ENCODE data around the gene PNLIPRP2. TPM values are rescaled to one million over a fixed set of nuclear protein-coding genes. Genes with fewer than 3 reads are reported as not detected.

Gene PNLIPRP2
- total and polyA plus RNA-seq, 8 donors, result not detected

GRCh38 chr10:116685807-116686206, 65.1 kb downstream of the PNLIPRP2 start:
- Histone ChIP-seq H3K27ac (no peak overlapping the region), H3K9me3 (no peaks in the 10 kb centered on the region), H3K27me3 (peaks cover 0 to 5% of the 10 kb centered on the region in 2 donors), H3K4me1 (peaks cover 0 to 5% of the 10 kb centered on the region in 2 donors), H3K36me3 (no peaks in the 10 kb centered on the region), H3K4me3 (no peak overlapping the region)
- ATAC-seq, result no peak
- no peak for DNase-seq
- intact Hi-C loops (cut with DNase I), result loop anchor here (10.0 kb wide), 2 partner anchors 99 to 489 kb away; no protein-coding TSS in a partner anchor
- no peak for TF ChIP-seq CTCF (IDR thresholded peaks at IDR 0.05)

GRCh38 chr10:116686632-116687031, 65.9 kb downstream of the PNLIPRP2 start:
- intact Hi-C loops (cut with DNase I), result loop anchor here (10.0 kb wide), 2 partner anchors 98 to 488 kb away; no protein-coding TSS in a partner anchor
- DNase-seq (no peak), ATAC-seq (no peak)
- no peak overlapping the region for H3K27ac ChIP-seq
- peaks cover 0 to 8% of the 10 kb centered on the region in 2 donors for H3K4me1 ChIP-seq
- peaks cover 0 to 5% of the 10 kb centered on the region in 2 donors for H3K27me3 ChIP-seq
- H3K9me3 ChIP-seq, result no peaks in the 10 kb centered on the region
- no peaks in the 10 kb centered on the region for H3K36me3 ChIP-seq
- no peak for TF ChIP-seq CTCF (IDR thresholded peaks at IDR 0.05)
- no peak overlapping the region for H3K4me3 ChIP-seq

- peaks cover 0 to 5% of the 10 kb centered on the region in 2 donors for H3K27me3 ChIP-seq
- intact Hi-C loops (cut with DNase I), result loop anchor here (10.0 kb wide), 2 partner anchors 97 to 487 kb away; no protein-coding TSS in a partner anchor
- no peak for ATAC-seq
- no peak for DNase-seq
- no peaks in the 10 kb centered on the region for H3K9me3 ChIP-seq
- H3K27ac ChIP-seq, result no peak overlapping the region
- peaks cover 0 to 8% of the 10 kb centered on the region in 2 donors for H3K4me1 ChIP-seq
- H3K4me3 ChIP-seq, result no peak overlapping the region
- no peak for TF ChIP-seq CTCF (IDR thresholded peaks at IDR 0.05)
- no peaks in the 10 kb centered on the region for H3K36me3 ChIP-seq
Measured at GRCh38 chr10:116687633-116688032, 66.9 kb downstream of the PNLIPRP2 start.

- H3K4me3 ChIP-seq, result no peak overlapping the region
- intact Hi-C loops (cut with DNase I), result loop anchor here (10.0 kb wide), 2 partner anchors 97 to 487 kb away; no protein-coding TSS in a partner anchor
- DNase-seq, result peak in 2 of 4 donors; percentile 35 to 40
- no peak for TF ChIP-seq CTCF (IDR thresholded peaks at IDR 0.05)
- peaks cover 0 to 5% of the 10 kb centered on the region in 2 donors for H3K27me3 ChIP-seq
- no peaks in the 10 kb centered on the region for H3K36me3 ChIP-seq
- peaks cover 0 to 8% of the 10 kb centered on the region in 2 donors for H3K4me1 ChIP-seq
- H3K27ac ChIP-seq, result no peak overlapping the region
- H3K9me3 ChIP-seq, result no peaks in the 10 kb centered on the region
- ATAC-seq, result peak; percentile 66
Measured at GRCh38 chr10:116688241-116688711, 67.5 kb downstream of the PNLIPRP2 start.

GRCh38 chr10:116688741-116689495, 68.2 kb downstream of the PNLIPRP2 start:
- Histone ChIP-seq H3K4me1 (peaks cover 0 to 8% of the 10 kb centered on the region in 2 donors), H3K36me3 (no peaks in the 10 kb centered on the region), H3K9me3 (no peaks in the 10 kb centered on the region), H3K27me3 (peaks cover 0 to 5% of the 10 kb centered on the region in 2 donors), H3K27ac (no peak overlapping the region), H3K4me3 (no peak overlapping the region)
- intact Hi-C loops (cut with DNase I), result loop anchor here (10.0 kb wide), 2 partner anchors 96 to 486 kb away; no protein-coding TSS in a partner anchor
- TF ChIP-seq CTCF (IDR thresholded peaks at IDR 0.05), result no peak
- ATAC-seq (no peak), DNase-seq (no peak)

All from left lung (tissue), 10 donors.